Fibroblast of mammary gland (primary cell): ENCODE results near the gene CCDC28A.

Source experiments
- DNase-seq: peaks from one replicate; pipeline ENCODE4 v3.0.0-alpha.2; 2010; ENCODE audit warnings: low read depth
- H3K4me3 ChIP-seq: 2 replicates; pipeline ENCODE4 v1.5.1; 2011; ENCODE audit warnings: low read depth, mild to moderate bottlenecking, low read length, moderate library complexity; ENCODE audit not compliant: control insufficient read depth
- TF ChIP-seq, protein P1 (sequence below): conservative IDR thresholded peaks from 2 replicates; pipeline ENCODE4 v1.5.1; 2011; ENCODE audit warnings: low read depth, low read length, inconsistent platforms; ENCODE audit not compliant: control insufficient read depth, insufficient read depth

Gene CCDC28A

DNA sequence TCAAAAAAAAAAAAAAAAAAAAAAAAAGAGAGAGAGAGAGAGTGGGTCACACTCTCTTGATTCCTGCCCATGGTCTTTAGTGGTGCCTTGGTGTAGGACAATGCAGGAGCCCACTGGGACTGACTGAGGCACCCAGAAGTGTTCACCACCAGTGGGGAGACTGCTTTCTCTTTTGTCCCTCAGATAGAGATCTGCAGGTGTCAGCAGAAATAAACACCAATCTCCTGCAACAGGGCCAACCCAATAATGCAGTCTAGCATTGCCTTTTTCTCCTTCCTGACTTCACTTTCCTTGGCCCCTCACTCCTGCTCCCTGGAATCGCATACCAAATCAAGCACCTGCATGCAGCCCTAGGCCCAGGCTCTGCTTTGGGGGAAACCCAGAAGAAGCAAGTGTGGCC, 39.0 kb upstream of the CCDC28A start:
- no peak overlapping the region for H3K4me3 ChIP-seq
- no peak for DNase-seq
- TF ChIP-seq, protein P1, sequence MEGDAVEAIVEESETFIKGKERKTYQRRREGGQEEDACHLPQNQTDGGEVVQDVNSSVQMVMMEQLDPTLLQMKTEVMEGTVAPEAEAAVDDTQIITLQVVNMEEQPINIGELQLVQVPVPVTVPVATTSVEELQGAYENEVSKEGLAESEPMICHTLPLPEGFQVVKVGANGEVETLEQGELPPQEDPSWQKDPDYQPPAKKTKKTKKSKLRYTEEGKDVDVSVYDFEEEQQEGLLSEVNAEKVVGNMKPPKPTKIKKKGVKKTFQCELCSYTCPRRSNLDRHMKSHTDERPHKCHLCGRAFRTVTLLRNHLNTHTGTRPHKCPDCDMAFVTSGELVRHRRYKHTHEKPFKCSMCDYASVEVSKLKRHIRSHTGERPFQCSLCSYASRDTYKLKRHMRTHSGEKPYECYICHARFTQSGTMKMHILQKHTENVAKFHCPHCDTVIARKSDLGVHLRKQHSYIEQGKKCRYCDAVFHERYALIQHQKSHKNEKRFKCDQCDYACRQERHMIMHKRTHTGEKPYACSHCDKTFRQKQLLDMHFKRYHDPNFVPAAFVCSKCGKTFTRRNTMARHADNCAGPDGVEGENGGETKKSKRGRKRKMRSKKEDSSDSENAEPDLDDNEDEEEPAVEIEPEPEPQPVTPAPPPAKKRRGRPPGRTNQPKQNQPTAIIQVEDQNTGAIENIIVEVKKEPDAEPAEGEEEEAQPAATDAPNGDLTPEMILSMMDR, result no peak

DNA sequence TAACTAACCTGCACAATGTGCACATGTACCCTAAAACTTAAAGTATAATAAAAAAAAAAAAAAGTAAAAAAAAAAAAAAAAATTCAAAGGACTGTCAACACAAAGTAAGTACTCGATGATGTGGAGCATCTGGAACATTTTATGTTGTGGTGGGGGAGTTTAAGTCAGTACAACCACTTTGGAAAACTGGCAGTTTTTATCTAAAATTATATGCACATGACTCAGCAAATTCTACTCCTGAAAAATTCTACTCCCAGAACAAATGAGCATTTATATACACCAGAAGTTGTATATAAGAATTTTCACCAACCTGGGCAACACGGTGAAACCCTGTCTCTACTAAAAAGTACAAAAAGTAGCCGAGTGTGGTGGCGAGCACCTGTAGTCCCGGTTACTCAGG, 36.9 kb upstream of the CCDC28A start:
- H3K4me3 ChIP-seq, result no peak overlapping the region
- DNase-seq, result peak; percentile 32
- TF ChIP-seq, protein P1, result no peak

DNA sequence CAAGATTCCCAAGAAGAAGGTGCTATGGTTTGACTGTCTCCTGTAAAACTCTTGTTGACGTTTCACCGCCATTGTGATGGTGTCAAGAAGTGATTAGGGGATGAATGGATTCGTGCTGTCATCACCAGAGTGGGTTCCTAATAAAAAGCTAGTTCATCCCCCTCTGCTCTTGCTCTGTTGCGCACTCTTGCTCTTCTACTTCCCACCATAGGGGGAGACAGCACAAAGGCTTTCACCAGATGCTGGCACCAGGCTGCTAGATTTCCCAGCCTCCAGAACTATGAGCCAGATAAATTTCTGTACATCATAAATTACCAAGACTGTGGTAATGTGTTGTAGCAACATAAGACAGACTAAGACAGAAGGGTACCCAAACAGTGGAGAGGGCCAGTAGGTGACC, 21.6 kb upstream of the CCDC28A start:
- H3K4me3 ChIP-seq, result no peak overlapping the region
- DNase-seq, result no peak
- TF ChIP-seq, protein P1, result no peak

DNA sequence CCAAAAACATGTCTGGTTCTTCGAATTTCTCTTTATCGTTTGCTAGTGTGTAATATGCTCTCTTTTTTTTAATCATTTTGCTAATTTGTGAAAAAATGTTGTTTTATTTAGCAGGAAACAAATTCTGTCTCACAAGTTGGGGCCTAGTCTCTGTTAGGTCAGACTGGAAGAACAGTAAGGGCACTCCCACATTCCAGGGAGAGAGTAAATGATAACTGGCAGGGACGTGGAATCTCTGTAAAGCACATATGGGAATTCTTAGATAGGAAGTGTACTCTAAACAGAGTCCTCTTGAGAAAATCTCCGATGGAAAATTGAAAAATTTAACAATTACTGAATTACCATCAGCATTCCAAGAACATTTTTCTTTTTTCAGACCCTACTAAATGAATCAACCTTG, 16.4 kb upstream of the CCDC28A start:
- TF ChIP-seq, protein P1, result no peak
- H3K4me3 ChIP-seq, result no peak overlapping the region
- DNase-seq, result no peak

DNA sequence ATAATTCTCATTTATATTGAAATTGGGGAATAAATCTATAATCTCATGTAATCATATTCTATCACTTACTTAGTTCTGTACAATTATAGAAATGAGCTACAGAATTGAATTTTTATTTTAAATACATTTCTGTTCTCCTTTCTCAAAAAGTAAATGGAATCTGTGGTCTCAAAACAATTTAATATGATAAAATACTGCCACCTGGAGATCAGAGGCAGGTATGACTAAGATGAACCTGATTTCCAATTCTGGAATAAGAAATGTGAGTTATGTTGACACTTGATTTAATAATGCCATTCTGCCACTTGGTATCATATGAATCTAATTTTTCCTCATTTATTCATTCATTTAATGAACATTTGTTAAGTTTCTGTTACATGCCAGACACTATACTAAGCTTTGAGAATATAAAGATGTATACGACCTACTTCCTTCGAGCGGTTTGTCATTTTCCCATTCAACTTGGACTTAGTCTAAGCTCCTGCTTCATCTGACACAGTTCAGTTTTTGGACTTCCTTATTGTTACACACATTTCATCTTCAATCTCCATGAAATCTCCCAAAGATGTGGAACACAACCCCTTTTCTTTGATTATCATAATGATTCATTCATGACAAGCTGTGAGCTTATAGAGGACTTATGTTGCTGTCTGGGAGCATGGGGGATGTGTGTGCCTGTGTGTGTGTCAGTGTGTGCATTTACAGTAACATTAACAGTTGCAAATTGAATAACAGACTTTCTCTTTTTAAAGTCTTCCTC, 7.5 kb upstream of the CCDC28A start:
- peak; percentile 59 for DNase-seq
- TF ChIP-seq, protein P1, result peak; percentile 53
- no peak overlapping the region for H3K4me3 ChIP-seq

DNA sequence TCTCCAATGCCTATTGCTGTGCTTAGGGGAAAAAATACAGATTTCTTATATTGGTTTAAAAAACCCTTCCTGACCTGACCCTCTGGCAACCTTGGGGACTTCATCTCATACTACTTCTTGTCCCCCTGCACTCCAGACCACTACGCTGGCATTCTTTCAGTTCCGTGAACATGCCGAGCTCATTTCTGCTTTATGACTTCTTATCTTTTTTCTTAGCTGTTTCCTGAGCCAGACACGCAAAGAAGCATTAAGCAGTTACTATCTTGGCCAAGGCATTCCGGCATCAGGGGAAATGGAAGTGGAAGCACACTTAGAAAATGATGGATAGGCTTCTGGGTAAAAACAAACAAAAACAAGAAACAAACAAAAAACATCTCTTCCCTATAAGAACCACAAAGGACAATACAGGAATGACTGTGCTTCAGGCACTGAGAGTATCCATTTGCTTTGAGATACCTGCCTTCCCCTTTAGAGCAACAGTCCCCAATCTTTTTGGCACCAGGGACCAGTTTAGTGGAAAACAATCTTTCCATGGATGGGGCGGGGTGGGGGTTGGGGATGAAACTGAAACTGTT, 4.4 kb upstream of the CCDC28A start:
- H3K4me3 ChIP-seq, result no peak overlapping the region

More for the DNA sequence above, 4.4 kb upstream of the CCDC28A start:
- no peak for DNase-seq
- TF ChIP-seq, protein P1, result no peak
